ENCODE results near the gene PLCB4.

DNA sequence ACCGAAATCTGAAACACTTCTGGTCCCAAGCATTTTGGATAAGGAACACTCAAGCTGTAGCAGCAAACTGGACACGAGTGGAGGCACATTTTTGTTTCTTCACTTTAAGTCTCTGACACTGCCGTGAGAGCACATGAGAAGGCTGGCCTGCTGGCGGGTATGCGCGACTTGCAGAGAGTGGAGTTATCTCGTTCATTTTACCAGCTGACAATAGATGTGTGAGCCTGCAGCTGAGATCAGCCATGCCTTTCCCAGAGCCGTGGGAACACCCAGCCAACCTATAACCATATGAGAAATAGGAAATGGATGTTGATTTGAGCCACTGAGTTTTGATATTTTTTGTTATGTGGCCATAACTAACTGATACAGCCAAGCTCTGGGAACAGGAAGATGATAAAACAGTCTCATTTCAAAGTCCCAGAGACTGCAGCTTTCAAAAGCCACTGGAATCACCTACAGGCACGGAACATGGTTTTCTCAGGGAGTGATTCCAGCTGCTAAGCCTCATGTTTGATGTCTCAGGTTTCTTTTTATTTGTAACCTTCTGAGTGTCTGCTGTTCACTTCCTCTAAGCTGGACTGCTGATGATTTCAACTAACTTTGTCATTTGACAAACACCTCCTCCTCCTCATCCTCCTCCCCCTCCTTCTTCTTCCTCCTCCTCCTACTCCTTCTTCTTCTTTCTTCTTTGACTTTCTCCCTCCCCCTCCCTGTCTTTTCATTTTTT is 416.9 kb downstream of the PLCB4 start:
- TF ChIP-seq, protein P1, sequence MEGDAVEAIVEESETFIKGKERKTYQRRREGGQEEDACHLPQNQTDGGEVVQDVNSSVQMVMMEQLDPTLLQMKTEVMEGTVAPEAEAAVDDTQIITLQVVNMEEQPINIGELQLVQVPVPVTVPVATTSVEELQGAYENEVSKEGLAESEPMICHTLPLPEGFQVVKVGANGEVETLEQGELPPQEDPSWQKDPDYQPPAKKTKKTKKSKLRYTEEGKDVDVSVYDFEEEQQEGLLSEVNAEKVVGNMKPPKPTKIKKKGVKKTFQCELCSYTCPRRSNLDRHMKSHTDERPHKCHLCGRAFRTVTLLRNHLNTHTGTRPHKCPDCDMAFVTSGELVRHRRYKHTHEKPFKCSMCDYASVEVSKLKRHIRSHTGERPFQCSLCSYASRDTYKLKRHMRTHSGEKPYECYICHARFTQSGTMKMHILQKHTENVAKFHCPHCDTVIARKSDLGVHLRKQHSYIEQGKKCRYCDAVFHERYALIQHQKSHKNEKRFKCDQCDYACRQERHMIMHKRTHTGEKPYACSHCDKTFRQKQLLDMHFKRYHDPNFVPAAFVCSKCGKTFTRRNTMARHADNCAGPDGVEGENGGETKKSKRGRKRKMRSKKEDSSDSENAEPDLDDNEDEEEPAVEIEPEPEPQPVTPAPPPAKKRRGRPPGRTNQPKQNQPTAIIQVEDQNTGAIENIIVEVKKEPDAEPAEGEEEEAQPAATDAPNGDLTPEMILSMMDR (IDR thresholded peaks at IDR 0.05): no peak
- TF ChIP-seq POLR2A (IDR thresholded peaks at IDR 0.05): no peak

Measured in testis (tissue), 2 donors.